CD8-positive, alpha-beta memory T cell (primary cell): Measurements from ENCODE around the gene ELN. TPM values are rescaled to one million over a fixed set of nuclear protein-coding genes. Genes with fewer than 3 reads are reported as not detected.

Experiments used
- CTCF ChIA-PET: fragments of 350-600 bp; sonication (Branson Sonifier 250); formaldehyde crosslinking; loops from one replicate; lab custom pipeline; 2021; ENCODE audit warnings: antibody characterized with exemption; lab: Charles Lee
- POLR2A ChIA-PET: fragments of 350-600 bp; sonication (Branson Sonifier 250); formaldehyde crosslinking; loops from one replicate; lab custom pipeline; 2021; ENCODE audit warnings: antibody characterized with exemption; lab: Charles Lee
- DNase-seq, 5 donors: peaks; one replicate each; pipeline versions ENCODE4 v3.0.0 to v3.0.0-alpha.2; 2020 to 2022; ENCODE audit warnings: mixed read lengths in 1 of 5
- H3K27ac ChIP-seq: one replicate; pipeline ENCODE4 v1.7.0; 2013; ENCODE audit warnings: low read depth, mild to moderate bottlenecking, low read length, moderate library complexity
- H3K27me3 ChIP-seq: 2 replicates; pipeline ENCODE4 v1.7.0; 2013; ENCODE audit warnings: low read length, mild to moderate bottlenecking; ENCODE audit not compliant: insufficient read depth, poor library complexity, severe bottlenecking
- H3K36me3 ChIP-seq: 2 replicates; pipeline ENCODE4 v1.7.0; 2013; ENCODE audit warnings: mild to moderate bottlenecking, low read length, moderate library complexity; ENCODE audit not compliant: insufficient read depth
- H3K4me1 ChIP-seq: 2 replicates; pipeline ENCODE4 v1.7.0; 2013; ENCODE audit warnings: mild to moderate bottlenecking, low read length, moderate library complexity; ENCODE audit not compliant: insufficient read depth
- H3K4me3 ChIP-seq: 2 replicates; pipeline ENCODE4 v1.7.0; 2013; ENCODE audit warnings: mild to moderate bottlenecking, low read length
- H3K9me3 ChIP-seq: 2 replicates; pipeline ENCODE4 v1.7.0; 2013; ENCODE audit warnings: mild to moderate bottlenecking, low read length
- H3K27ac Mint-ChIP-seq, 8 donors: one replicate each; pipeline ENCODE4 v1.8.0; 2020 to 2021; ENCODE audit warnings: mixed read lengths in 8 of 8, mild to moderate bottlenecking in 6 of 8, inconsistent platforms in 3 of 8, moderate library complexity in 3 of 8
- H3K27me3 Mint-ChIP-seq, 2 donors: one replicate each; pipeline ENCODE4 v1.8.0; 2020 to 2021; ENCODE audit warnings: mixed read lengths in 2 of 2, mild to moderate bottlenecking in 1 of 2, moderate library complexity in 1 of 2
- H3K36me3 Mint-ChIP-seq, 3 donors: one replicate each; pipeline ENCODE4 v1.8.0; 2020 to 2021; ENCODE audit warnings: mixed read lengths in 3 of 3, inconsistent platforms in 1 of 3, mild to moderate bottlenecking in 1 of 3
- H3K4me1 Mint-ChIP-seq, 3 donors: one replicate each; pipeline ENCODE4 v1.8.0; 2020 to 2021; ENCODE audit warnings: mixed read lengths in 3 of 3, inconsistent platforms in 1 of 3, mild to moderate bottlenecking in 1 of 3
- H3K4me3 Mint-ChIP-seq, 7 donors: one replicate each; pipeline ENCODE4 v1.8.0; 2020 to 2021; ENCODE audit warnings: mixed read lengths in 7 of 7, mild to moderate bottlenecking in 6 of 7, moderate library complexity in 4 of 7, inconsistent platforms in 2 of 7
- H3K9me3 Mint-ChIP-seq, 5 donors: one replicate each; pipeline ENCODE4 v1.8.0; 2020 to 2022; ENCODE audit warnings: mixed read lengths in 5 of 5, mild to moderate bottlenecking in 3 of 5, moderate library complexity in 2 of 5, inconsistent platforms in 1 of 5
- polyA plus RNA-seq: library from polyadenylated mRNA; unstranded; fragments of 300-500 nt; fragmentation: Illumina TruSeq; gene quantifications from one replicate; pipeline ENCODE4 v1.2.3, GENCODE V29; 2021
- total RNA-seq, 2 experiments: library from RNA; stranded (reverse); gene quantifications; one replicate each; pipeline ENCODE4 v1.2.3, GENCODE V29; 2021

Gene ELN
- total and polyA plus RNA-seq, 3 experiments from 2014 or later = not detected

DNA sequence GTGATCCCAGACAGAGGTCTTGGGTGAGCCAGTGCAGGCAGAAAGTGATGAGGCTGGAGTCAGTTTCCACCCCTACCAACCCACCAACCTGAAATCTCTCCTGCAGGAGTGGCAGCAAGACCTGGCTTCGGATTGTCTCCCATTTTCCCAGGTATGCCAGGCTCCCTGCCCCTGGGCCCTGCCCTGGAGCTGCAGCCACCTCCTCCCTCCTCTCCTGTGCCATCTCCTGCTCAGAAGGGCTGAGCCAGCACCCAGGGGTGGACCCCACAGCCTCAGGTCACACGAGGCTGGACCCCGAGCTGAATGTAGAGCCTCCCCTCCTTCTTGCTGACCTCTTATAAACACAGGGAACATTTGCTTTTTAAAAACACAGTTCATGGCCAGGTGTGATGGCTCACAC is 38.7 kb downstream of the ELN start:
- no peaks in the 10 kb centered on the region for H3K36me3 Mint-ChIP-seq
- ChIA-PET CTCF (interaction anchor here (0.6 to 8.6 kb wide), 5 partner anchors 91 to 1750 kb away, joined by 3 to 54 read pairs (median 9); no protein-coding TSS in a partner anchor), POLR2A (no interaction called here)
- peaks cover 4 to 8% (median 6%) of the 10 kb centered on the region in 3 donors for H3K4me1 Mint-ChIP-seq
- Histone ChIP-seq H3K4me1 (peaks cover 3% of the 10 kb centered on the region), H3K36me3 (no peaks in the 10 kb centered on the region), H3K4me3 (no peak overlapping the region), H3K9me3 (no peaks in the 10 kb centered on the region), H3K27ac (no peak overlapping the region), H3K27me3 (no peaks in the 10 kb centered on the region)
- H3K27me3 Mint-ChIP-seq = peaks cover 0 to 1% of the 10 kb centered on the region in 2 donors
- no peak overlapping the region for H3K27ac Mint-ChIP-seq
- no peaks in the 10 kb centered on the region for H3K9me3 Mint-ChIP-seq
- H3K4me3 Mint-ChIP-seq = no peak overlapping the region
- no peak for DNase-seq

DNA sequence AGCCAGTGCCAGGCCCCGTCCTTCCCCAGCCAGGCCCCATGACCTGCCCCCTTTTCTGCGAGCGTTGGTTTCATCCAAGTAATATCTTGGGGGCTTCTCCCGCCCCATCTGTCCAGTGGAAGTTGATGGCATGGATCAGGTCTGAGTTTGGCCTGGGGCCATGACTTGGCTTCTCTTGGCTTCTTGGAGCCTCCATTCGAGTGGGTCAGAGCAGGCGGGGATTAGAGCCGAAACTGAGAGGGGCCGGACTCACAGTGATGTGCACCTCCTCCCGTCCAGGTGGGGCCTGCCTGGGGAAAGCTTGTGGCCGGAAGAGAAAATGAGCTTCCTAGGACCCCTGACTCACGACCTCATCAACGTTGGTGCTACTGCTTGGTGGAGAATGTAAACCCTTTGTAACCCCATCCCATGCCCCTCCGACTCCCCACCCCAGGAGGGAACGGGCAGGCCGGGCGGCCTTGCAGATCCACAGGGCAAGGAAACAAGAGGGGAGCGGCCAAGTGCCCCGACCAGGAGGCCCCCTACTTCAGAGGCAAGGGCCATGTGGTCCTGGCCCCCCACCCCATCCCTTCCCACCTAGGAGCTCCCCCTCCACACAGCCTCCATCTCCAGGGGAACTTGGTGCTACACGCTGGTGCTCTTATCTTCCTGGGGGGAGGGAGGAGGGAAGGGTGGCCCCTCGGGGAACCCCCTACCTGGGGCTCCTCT is 40.6 kb downstream of the ELN start:
- Histone ChIP-seq H3K36me3 (no peaks in the 10 kb centered on the region), H3K4me1 (peaks cover 3% of the 10 kb centered on the region), H3K27me3 (no peaks in the 10 kb centered on the region), H3K9me3 (no peaks in the 10 kb centered on the region), H3K27ac (no peak overlapping the region), H3K4me3 (no peak overlapping the region)
- Mint-ChIP-seq H3K9me3 (no peaks in the 10 kb centered on the region), H3K4me3 (no peak overlapping the region), H3K4me1 (no peaks in the 10 kb centered on the region), H3K36me3 (no peaks in the 10 kb centered on the region), H3K27me3 (peaks cover 0 to 1% of the 10 kb centered on the region in 2 donors), H3K27ac (peak overlapping the region in 2 of 8 donors; percentile 68 to 90)
- POLR2A ChIA-PET = no interaction called here
- CTCF ChIA-PET = interaction anchor here (0.7 to 8.6 kb wide), 11 partner anchors 11 to 336 kb away, joined by 3 to 54 read pairs (median 7); partner anchors contain the start of gene LIMK1
- no peak for DNase-seq

DNA sequence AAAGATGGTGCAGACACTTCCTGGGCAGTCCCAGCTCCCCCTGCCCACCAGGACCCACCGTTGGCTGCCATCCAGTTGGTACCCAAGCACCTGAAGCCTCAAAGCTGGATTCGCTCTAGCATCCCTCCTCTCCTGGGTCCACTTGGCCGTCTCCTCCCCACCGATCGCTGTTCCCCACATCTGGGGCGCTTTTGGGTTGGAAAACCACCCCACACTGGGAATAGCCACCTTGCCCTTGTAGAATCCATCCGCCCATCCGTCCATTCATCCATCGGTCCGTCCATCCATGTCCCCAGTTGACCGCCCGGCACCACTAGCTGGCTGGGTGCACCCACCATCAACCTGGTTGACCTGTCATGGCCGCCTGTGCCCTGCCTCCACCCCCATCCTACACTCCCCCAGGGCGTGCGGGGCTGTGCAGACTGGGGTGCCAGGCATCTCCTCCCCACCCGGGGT is 41.1 kb downstream of the ELN start:
- Mint-ChIP-seq H3K27ac (peak overlapping the region in 1 of 8 donors; percentile 90), H3K27me3 (peaks cover 0 to 1% of the 10 kb centered on the region in 2 donors), H3K4me1 (no peaks in the 10 kb centered on the region), H3K9me3 (no peaks in the 10 kb centered on the region), H3K4me3 (no peak overlapping the region), H3K36me3 (no peaks in the 10 kb centered on the region)
- H3K4me1 ChIP-seq = peaks cover 3% of the 10 kb centered on the region
- no peaks in the 10 kb centered on the region for H3K9me3 ChIP-seq
- no peak overlapping the region for H3K27ac ChIP-seq
- no peaks in the 10 kb centered on the region for H3K27me3 ChIP-seq
- no peaks in the 10 kb centered on the region for H3K36me3 ChIP-seq
- POLR2A ChIA-PET = no interaction called here
- CTCF ChIA-PET = interaction anchor here (2.1 to 8.6 kb wide), 5 partner anchors 24 to 333 kb away, joined by 7 to 54 read pairs (median 11); no protein-coding TSS in a partner anchor
- no peak for DNase-seq
- H3K4me3 ChIP-seq = no peak overlapping the region

DNA sequence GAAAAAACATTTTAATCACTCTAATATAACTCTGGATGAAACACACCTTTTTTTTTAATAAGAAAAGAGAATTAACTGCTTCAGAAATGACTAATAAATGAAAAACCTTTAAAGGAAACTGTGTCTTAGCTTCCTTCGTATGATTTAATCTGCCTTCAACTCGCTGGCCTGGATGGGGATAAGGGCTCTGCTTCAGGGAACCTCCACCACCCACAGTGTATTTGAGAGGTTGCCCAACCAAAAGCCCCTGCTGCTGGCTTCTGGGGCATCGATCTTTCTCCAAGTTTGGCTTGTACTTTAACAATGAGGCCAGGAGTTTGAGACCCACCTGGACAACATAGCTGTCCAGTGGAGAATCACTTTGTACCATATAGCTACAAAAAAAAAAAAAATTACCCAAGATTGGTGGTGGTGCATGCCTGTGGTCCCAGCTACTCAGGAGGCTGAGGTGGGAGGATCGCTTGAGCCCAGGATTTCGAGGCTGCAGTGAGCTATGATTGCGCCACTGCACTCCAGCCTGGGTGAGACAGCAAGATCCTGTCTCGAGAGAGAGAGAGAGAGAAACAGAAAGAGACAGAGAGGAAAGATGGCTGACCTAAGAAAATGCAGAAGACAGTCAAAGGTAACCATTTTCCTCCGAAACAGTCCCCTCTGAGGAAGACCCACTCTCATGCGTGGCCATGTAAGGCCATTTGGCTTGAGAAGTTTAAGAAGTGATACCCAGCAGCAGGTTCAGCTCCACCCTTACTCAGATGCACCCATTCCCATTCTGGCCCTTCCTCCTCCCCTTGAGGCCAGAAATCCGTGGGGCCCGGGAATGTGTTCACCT is 42.0 kb downstream of the ELN start:
- Histone ChIP-seq H3K4me3 (no peak overlapping the region), H3K27me3 (no peaks in the 10 kb centered on the region), H3K27ac (no peak overlapping the region), H3K9me3 (no peaks in the 10 kb centered on the region), H3K4me1 (peaks cover 3% of the 10 kb centered on the region), H3K36me3 (no peaks in the 10 kb centered on the region)
- no peaks in the 10 kb centered on the region for H3K36me3 Mint-ChIP-seq
- CTCF ChIA-PET = interaction anchor here (1.0 to 8.6 kb wide), 5 partner anchors 13 to 332 kb away, joined by 3 to 54 read pairs (median 7); partner anchors contain the start of gene LIMK1
- no peaks in the 10 kb centered on the region for H3K4me1 Mint-ChIP-seq
- H3K27ac Mint-ChIP-seq = peak overlapping the region in 1 of 8 donors; percentile 5
- POLR2A ChIA-PET = no interaction called here
- no peak for DNase-seq
- no peak overlapping the region for H3K4me3 Mint-ChIP-seq
- peaks cover 0 to 1% of the 10 kb centered on the region in 2 donors for H3K27me3 Mint-ChIP-seq
- no peaks in the 10 kb centered on the region for H3K9me3 Mint-ChIP-seq

DNA sequence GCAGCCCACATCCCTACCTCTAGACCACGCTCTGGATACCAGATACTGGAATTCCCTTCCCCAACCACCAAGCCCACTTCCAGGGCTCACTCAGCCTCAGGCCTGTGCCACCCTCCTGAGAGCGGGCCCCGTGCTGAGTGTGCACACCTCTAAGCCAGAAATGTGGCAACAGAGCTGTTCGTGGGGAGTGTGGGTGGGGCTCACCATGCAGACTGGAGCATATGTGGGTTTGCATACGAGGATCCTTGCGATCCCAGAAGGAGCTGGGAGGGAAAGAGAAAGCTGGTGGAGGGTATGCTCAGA is 42.6 kb downstream of the ELN start:
- no peaks in the 10 kb centered on the region for H3K4me1 Mint-ChIP-seq
- no peaks in the 10 kb centered on the region for H3K9me3 Mint-ChIP-seq
- H3K27me3 Mint-ChIP-seq = peaks cover 0 to 1% of the 10 kb centered on the region in 2 donors
- H3K4me3 Mint-ChIP-seq = no peak overlapping the region
- ChIA-PET POLR2A (no interaction called here), CTCF (interaction anchor here (1.0 to 8.6 kb wide), 5 partner anchors 12 to 331 kb away, joined by 3 to 54 read pairs (median 7); partner anchors contain the start of gene LIMK1)
- Histone ChIP-seq H3K36me3 (no peaks in the 10 kb centered on the region), H3K4me3 (no peak overlapping the region), H3K4me1 (peaks cover 3% of the 10 kb centered on the region), H3K27ac (no peak overlapping the region), H3K27me3 (no peaks in the 10 kb centered on the region), H3K9me3 (no peaks in the 10 kb centered on the region)
- H3K36me3 Mint-ChIP-seq = no peaks in the 10 kb centered on the region
- no peak for DNase-seq
- peak overlapping the region in 1 of 8 donors; percentile 6 for H3K27ac Mint-ChIP-seq

DNA sequence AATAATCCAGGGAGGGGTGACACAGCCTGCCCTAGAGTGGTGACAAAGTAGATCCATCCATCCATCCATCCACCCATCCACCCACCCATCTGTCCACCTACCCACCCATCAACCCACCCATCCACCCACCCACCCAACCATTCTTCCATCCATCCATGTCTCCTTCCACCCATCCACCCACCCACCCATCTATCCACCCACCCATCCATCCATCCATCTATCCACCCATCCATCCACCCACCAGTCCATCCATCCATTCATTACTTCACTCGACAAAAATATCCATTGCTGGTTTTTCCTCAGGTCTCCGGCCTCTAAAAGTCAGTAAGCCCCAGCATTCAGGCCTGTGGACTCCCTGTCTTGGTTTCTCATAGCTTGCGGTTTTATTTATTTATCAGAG is 43.1 kb downstream of the ELN start:
- H3K27me3 ChIP-seq = no peaks in the 10 kb centered on the region
- POLR2A ChIA-PET = no interaction called here
- H3K27ac ChIP-seq = no peak overlapping the region
- no peak for DNase-seq
- peaks cover 3% of the 10 kb centered on the region for H3K4me1 ChIP-seq
- CTCF ChIA-PET = interaction anchor here (1.3 to 8.6 kb wide), 3 partner anchors 12 to 331 kb away, joined by 3 to 54 read pairs (median 22); partner anchors contain the start of gene LIMK1
- no peaks in the 10 kb centered on the region for H3K36me3 ChIP-seq
- Mint-ChIP-seq H3K4me1 (no peaks in the 10 kb centered on the region), H3K27me3 (no peaks in the 10 kb centered on the region), H3K9me3 (no peaks in the 10 kb centered on the region), H3K36me3 (no peaks in the 10 kb centered on the region), H3K27ac (peak overlapping the region in 1 of 8 donors; percentile 92), H3K4me3 (no peak overlapping the region)
- H3K4me3 ChIP-seq = no peak overlapping the region
- no peaks in the 10 kb centered on the region for H3K9me3 ChIP-seq

DNA sequence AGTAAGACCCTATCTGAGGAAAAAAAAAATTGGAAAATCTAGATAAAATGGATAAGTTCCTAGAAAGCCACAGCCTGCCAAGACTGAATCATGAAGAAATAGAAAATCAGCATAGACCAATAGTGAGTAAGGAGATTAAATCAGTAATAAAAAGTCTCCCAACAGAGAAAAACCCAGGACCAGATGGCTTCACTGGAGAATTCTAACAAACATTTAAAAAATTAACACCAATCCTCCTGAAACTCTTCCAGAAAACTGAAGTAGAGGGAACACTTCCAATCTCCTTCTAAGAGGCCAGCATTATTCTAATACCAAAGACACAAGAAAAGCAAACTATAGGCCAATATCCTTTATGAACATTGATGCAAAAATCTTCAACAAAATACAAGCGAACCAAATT is 46.8 kb downstream of the ELN start:
- Mint-ChIP-seq H3K4me3 (no peak overlapping the region), H3K36me3 (no peaks in the 10 kb centered on the region), H3K4me1 (no peaks in the 10 kb centered on the region), H3K27ac (no peak overlapping the region), H3K9me3 (no peaks in the 10 kb centered on the region), H3K27me3 (no peaks in the 10 kb centered on the region)
- no peak overlapping the region for H3K4me3 ChIP-seq
- ChIA-PET CTCF (no interaction called here), POLR2A (no interaction called here)
- H3K4me1 ChIP-seq = no peaks in the 10 kb centered on the region
- H3K9me3 ChIP-seq = no peaks in the 10 kb centered on the region
- no peaks in the 10 kb centered on the region for H3K36me3 ChIP-seq
- H3K27me3 ChIP-seq = no peaks in the 10 kb centered on the region
- DNase-seq = no peak
- no peak overlapping the region for H3K27ac ChIP-seq

DNA sequence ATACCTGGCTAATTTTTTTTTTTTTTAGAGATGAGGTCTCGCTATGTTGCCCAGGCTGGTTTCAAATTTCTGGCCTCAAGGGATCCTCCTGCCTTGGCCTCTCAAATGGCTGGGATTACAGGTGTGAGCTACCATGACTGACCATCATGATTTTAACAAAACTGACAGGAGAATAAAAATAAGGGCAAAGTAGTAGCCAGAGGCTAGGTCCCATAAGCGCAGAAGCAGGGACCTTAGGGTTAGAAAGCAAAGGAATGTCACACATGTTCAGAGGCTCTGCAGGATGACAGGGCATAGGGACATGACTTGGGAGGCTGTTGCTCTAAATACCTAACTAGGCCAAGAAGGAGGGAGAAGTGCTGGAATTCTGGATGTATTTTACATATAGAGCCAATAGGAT is 50.5 kb downstream of the ELN start:
- Mint-ChIP-seq H3K9me3 (no peaks in the 10 kb centered on the region), H3K27ac (no peak overlapping the region), H3K4me3 (peak overlapping the region in 1 of 7 donors; percentile 55), H3K4me1 (peaks cover 0 to 3% (median 2%) of the 10 kb centered on the region in 3 donors), H3K36me3 (no peaks in the 10 kb centered on the region), H3K27me3 (no peaks in the 10 kb centered on the region)
- Histone ChIP-seq H3K27me3 (no peaks in the 10 kb centered on the region), H3K27ac (no peak overlapping the region), H3K4me3 (no peak overlapping the region), H3K36me3 (no peaks in the 10 kb centered on the region), H3K4me1 (peaks cover 6% of the 10 kb centered on the region), H3K9me3 (no peaks in the 10 kb centered on the region)
- DNase-seq = no peak
- POLR2A ChIA-PET = no interaction called here
- CTCF ChIA-PET = interaction anchor here (2.9 kb wide), 1 partner anchor 11 kb away, joined by 7 read pairs; no protein-coding TSS in a partner anchor
